Measurements from ENCODE around the gene CDH16.

- TF ChIP-seq CTCF (tag by site-specific recombination; IDR thresholded peaks at IDR 0.05) (no peak), OVOL3 (tag by site-specific recombination; IDR thresholded peaks at IDR 0.05) (no peak), HOXD13 (CRISPR knock-in tag; IDR thresholded peaks at IDR 0.05; ENCODE audit: borderline replicate concordance) (no peak), TCF7L2 (IDR thresholded peaks at IDR 0.05; ENCODE audit: borderline replicate concordance, low read depth, low read length) (no peak), ZSCAN30 (tag by site-specific recombination; IDR thresholded peaks at IDR 0.05) (no peak), ZNF114 (tag by site-specific recombination; IDR thresholded peaks at IDR 0.05) (no peak), HOXA7 (CRISPR knock-in tag; IDR thresholded peaks at IDR 0.05; ENCODE audit: borderline replicate concordance) (no peak)
- TF ChIP-seq, protein P1, sequence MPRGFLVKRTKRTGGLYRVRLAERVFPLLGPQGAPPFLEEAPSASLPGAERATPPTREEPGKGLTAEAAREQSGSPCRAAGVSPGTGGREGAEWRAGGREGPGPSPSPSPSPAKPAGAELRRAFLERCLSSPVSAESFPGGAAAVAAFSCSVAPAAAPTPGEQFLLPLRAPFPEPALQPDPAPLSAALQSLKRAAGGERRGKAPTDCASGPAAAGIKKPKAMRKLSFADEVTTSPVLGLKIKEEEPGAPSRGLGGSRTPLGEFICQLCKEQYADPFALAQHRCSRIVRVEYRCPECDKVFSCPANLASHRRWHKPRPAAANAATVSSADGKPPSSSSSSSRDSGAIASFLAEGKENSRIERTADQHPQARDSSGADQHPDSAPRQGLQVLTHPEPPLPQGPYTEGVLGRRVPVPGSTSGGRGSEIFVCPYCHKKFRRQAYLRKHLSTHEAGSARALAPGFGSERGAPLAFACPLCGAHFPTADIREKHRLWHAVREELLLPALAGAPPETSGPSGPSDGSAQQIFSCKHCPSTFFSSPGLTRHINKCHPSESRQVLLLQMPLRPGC (tag by site-specific recombination; IDR thresholded peaks at IDR 0.05) = no peak
Measured at GRCh38 chr16:66858740-66859396, 59.8 kb downstream of the CDH16 start.

All from HEK293 (cell line).